Fibroblast of skin of scalp (primary cell): ENCODE results near the gene GLYATL2. TPM values are rescaled to one million over a fixed set of nuclear protein-coding genes. Genes with fewer than 3 reads are reported as not detected.

Experiments used
- DNase-seq: peaks from one replicate; pipeline ENCODE4 v3.0.0-alpha.2; 2013
- polyA plus RNA-seq, 2 experiments: library from polyadenylated mRNA; unstranded; fragments of 120-200 nt; gene quantifications; one replicate each; pipeline ENCODE4 v1.2.1, GENCODE V29; 2013; ENCODE audit not compliant: insufficient read length in 2 of 2

The GLYATL2 gene, protein sequence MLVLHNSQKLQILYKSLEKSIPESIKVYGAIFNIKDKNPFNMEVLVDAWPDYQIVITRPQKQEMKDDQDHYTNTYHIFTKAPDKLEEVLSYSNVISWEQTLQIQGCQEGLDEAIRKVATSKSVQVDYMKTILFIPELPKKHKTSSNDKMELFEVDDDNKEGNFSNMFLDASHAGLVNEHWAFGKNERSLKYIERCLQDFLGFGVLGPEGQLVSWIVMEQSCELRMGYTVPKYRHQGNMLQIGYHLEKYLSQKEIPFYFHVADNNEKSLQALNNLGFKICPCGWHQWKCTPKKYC
- polyA plus RNA-seq (2013, experiment 1 of 2; ENCODE audit: insufficient read length), result 1.8 TPM
- polyA plus RNA-seq (2013, experiment 2 of 2; ENCODE audit: insufficient read length), result 1.3 TPM

DNA sequence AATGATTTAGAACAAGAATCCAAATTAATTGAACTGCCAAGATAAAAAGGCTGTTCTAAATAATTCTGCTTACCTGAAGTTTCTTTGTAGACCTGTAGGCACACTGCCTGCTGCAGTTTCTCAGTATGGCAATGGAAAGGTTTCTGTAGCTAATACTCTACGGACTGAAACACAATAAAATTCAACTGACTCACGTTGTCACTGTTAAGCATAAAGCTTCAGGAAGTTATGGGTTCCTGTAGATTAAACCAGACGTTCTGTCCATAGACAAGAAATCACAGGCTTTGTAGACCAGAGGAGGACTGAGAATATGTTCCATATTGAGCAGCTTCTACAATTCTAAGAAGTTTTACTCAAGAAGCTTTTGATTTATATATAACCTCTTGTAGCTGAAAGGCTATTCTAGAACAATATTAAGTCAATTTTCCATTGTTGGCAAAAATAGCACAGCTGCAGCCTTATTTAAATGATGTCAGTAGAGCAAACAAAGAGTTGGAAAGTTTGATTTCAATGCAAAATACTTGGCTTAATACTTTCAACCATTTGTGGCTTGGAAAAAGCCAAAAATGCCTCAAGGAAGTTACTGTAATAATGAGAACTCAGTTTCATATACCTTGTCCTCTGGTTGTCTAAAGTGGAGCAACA is at the start of gene GLYATL2:
Gene GLYATL2 (minus strand): TSS at position 344 of the 645 bp plus-strand sequence. CDS start 5,092 bp downstream, outside the sequence.
- DNase-seq, result no peak

GRCh38 chr11:58893899-58894298 is 49.4 kb upstream of the GLYATL2 start:
- no peak for DNase-seq

DNA sequence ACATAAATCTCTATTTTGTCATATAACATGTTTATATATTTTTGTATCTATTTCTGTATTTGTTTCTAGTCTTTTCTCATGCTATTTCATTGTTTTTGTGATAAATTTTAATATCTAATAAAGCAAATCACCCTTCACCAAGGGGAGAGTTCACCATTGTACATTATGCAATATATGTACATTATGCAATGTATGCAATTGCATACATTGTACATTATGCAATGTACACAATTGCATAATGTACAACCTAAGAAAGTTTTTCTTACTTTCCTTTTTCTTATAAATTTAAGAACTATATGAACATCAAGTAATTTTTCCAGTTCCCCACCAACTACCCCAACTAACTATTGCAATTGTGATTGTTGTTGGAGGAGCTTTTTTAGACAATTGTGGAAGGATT is 44.1 kb upstream of the GLYATL2 start:
- no peak for DNase-seq

- no peak for DNase-seq
Measured at GRCh38 chr11:58887452-58887851, 42.9 kb upstream of the GLYATL2 start.

DNA sequence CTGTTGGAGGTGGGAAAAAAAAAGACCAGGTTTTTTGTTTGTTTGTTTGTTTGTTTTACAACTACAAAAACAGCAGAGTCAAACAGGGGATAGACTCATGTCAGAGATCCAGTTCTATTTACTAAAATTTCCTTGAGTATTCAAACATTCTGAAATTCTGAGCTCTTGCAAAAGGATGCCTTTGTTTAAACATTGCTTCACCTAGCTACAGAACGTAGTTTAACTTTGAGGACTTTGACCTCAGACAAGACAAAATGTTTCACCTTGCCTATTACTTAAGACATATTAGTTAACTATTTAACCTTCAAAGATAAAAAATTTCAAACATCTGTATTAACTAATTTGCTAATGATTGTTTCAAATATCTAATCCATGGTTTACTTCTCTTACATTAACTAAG is 36.1 kb upstream of the GLYATL2 start:
- DNase-seq, result no peak

GRCh38 chr11:58880166-58880565 is 35.7 kb upstream of the GLYATL2 start:
- no peak for DNase-seq

DNA sequence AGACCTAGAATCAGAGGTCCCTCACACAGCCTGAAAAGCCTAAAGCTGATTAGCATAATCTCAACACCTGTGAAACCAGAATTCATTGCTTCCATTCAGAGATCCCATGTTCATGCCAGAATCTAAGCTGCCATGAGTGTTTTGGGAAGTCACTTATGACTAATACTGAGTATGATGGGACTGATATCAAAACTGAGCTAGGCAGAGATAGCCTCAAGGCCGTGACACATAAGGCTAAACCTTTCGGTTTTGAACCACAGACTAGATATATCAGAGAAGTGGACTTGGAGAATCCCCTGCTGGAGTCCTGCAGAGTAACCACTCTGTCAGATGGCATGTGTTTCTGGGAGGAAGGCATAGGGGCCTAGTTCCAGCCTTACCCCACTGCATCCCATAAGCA is 23.1 kb upstream of the GLYATL2 start:
- no peak for DNase-seq

DNA sequence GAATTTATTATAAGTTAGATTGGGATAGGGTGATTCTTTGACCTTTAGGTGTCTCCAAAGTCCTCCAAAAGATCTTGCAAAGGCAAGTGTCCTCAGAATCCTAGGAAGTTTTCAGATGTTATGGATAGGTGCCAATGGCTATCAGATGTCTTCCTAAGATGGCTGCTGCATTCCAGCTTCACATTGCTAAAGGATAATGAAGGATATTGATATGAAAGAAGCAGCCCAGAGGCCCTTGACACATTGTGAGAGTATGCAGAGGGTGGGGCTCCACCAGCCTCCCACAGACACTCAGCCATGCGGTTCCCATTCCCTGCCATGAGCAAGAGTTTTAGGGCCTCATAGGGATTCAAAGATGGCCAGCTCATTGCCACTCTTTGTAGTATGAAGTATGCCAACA is 22.3 kb upstream of the GLYATL2 start:
- DNase-seq, result peak; percentile 20

GRCh38 chr11:58864335-58864734 is 19.8 kb upstream of the GLYATL2 start:
- DNase-seq, result no peak

GRCh38 chr11:58863697-58864096 is 19.2 kb upstream of the GLYATL2 start:
- no peak for DNase-seq

- DNase-seq, result no peak
Measured at GRCh38 chr11:58861533-58861932, 17.0 kb upstream of the GLYATL2 start.

DNA sequence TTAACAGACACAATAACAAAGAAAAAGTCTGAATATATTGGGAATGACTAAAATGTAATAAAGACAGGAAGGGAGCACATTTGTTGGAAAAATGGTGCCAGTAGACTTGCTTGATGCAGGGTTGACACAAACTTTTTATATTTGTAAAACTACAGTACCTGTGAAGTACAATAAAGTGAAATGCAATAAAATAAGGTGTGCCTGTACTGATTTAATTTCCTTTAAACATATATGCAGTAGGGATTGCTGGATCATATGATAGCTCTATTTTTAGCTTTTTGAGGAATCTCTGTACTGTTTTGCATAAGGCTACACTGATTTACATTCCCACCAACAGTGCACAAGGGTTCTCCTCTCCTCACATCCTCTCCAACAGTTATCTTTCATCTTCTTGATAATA is 12.3 kb upstream of the GLYATL2 start:
- DNase-seq, result no peak

GRCh38 chr11:58845386-58845785 is 882 bp upstream of the GLYATL2 start:
- DNase-seq, result no peak

- no peak for DNase-seq
Measured at GRCh38 chr11:58837707-58838388, 6.7 kb downstream of the GLYATL2 start.

DNA sequence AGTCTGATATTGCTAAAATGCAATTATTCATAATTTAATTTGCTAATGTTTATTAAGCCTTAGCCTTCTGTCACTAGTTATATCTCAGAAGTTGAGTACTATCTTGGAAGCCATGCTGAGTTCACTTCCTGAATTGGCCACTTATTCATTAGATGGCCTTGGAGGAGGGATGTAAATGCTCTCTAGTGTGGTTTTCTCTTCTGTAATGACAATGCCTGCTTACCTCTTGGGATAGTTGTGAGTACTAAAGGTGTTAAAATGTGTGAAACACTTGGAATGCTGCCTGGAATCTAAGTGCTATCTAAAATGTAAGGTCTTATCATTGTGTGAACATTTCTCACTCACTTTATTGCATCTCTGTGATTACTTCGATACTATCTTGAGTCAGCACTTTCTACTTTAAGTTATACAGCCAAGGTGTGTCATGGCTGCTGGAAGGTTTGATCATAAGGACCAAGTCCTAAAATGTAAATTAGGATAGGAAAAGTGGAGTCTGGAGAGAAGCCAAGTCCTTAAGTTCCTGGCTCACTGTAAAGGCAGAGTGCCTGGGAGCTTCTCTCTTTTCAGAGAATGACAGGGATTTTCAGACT is 12.4 kb downstream of the GLYATL2 start:
- peak; percentile 15 for DNase-seq

DNA sequence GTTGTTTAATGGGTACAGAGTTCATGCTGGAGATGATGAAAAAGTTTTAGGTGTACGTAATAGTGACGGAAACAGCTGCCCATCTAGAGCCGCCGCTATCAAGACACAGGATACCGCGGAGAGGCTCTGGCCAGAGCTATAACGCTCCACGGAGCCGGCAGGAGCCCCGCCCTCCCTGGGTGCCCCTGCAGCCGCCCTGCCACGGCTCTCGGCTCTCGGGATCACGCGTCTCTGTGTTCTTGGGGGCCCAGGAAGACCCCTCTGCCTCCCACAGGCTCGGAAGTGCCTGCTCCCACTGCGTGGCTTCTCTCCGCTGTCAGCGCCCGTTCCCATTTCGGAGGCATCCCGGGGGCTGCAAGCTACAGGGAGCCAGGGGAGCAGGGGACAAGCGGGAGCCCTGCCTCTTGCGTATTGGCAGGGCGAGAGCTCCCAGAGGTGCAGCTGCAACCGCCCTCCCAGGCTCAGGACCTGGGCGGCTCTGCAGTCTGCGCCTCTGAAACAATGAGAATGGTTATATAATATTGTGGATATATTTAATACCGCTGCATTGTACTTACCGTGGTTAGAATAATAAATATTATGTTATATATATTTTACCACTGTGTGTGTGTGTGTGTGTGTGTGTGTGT is 13.7 kb downstream of the GLYATL2 start:
- DNase-seq, result no peak

GRCh38 chr11:58829786-58830185 is 14.7 kb downstream of the GLYATL2 start:
- DNase-seq, result peak; percentile 77

GRCh38 chr11:58813693-58814092 is 30.8 kb downstream of the GLYATL2 start:
- no peak for DNase-seq

DNA sequence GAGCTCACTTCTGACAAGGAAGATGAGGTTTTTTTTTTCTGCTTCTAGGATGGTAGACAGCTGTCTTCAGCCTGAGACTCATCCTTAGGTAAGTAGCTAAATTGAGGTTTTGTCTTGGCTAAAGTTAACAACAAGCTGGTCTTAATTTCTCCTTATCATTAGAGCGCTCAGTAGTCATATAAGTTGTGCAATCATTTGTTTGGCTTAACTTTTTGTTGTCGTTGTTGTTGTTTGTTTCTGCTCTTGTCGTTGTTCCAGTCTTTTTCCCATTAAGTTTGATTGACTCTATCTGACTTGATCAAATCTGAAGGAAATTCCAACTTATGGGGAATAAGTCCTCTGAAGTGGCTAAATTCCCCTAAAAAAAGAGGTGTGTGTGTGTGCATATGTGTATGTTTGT is 33.0 kb downstream of the GLYATL2 start:
- no peak for DNase-seq

DNA sequence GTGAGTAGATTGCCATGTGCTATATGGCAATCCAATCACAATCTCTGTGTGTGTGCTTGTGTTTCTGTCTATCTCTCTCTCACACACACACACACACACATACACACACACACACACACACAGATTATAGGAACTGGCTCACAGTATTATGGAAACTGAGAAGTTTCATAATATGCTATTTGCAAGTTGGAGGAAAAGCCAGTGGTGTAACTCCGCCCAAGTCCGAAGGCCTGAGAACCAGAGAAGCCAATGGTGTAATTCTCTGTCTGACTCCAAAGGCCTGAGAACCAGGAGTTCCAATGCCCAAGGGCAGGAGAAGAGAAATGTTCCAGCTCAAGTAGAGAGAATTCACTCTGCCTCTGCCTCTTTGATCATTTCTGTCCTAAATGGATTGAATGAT is 37.2 kb downstream of the GLYATL2 start:
- no peak for DNase-seq

DNA sequence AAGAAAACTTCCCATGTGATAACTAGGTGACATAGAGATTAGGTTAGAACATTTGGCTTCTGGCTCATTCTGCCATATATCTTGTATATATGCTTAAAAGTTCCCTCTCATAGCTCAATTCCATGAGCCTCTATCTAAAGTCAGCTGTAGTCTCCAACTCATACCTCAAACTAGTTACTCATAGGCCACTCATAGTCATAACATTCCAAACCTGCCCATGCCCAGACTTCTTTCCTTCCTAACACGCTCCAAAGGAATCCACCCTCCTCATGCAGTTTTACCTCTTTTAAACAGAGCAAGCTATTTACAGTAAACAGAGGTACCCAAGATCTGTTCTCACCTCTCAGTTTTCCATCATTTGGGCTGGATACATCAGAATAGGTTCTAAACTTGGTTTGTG is 39.4 kb downstream of the GLYATL2 start:
- DNase-seq, result no peak

GRCh38 chr11:58801974-58802545 is 42.4 kb downstream of the GLYATL2 start:
- no peak for DNase-seq
